ENCODE data around the gene SLC13A4. TPM values are rescaled to one million over a fixed set of nuclear protein-coding genes. Genes with fewer than 3 reads are reported as not detected.
"Not testable (repeated sequence)": the region's sequence is repeated elsewhere in the genome, so short reads cannot be mapped to it uniquely, and the experiment has no call there.

The SLC13A4 gene
- total RNA-seq, 3 donors from 2014 or later = 0.29 to 0.32 TPM; not detected in 1

- DNase-seq (ENCODE audit: low spot score in 2 of 2) = peak in 1 of 2 donors; percentile 87
- intact Hi-C loops (cut with DNase I; ENCODE audit: low total_unique reads) = no loop called here
- peaks cover 4% of the 10 kb centered on the region for H3K36me3 ChIP-seq
These were observed 49.1 kb downstream of the SLC13A4 start for GRCh38 chr7:135678612-135679575.

DNA sequence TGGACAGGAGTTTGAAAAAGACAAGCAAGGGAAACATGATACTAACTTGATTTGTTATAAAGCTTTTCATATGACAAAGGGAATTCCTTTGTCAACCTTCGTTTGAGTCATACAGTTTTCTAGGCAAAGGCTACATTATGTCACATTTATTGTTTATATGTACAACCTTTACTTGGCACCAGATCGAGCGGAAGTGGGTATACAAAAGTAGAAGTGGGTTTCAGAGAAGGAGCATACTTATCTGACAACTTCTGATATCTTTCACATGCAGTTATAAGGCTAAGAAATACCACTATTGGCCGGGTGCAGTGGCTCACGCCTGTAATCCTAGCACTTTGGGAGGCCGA, 54.7 kb downstream of the SLC13A4 start:
- intact Hi-C loops (cut with DNase I; ENCODE audit: low total_unique reads) = no loop called here
- peaks cover 0 to 8% of the 10 kb centered on the region in 2 donors for H3K4me1 ChIP-seq
- no peak for TF ChIP-seq POLR2A (IDR thresholded peaks at IDR 0.05)
- TF ChIP-seq, protein P1, sequence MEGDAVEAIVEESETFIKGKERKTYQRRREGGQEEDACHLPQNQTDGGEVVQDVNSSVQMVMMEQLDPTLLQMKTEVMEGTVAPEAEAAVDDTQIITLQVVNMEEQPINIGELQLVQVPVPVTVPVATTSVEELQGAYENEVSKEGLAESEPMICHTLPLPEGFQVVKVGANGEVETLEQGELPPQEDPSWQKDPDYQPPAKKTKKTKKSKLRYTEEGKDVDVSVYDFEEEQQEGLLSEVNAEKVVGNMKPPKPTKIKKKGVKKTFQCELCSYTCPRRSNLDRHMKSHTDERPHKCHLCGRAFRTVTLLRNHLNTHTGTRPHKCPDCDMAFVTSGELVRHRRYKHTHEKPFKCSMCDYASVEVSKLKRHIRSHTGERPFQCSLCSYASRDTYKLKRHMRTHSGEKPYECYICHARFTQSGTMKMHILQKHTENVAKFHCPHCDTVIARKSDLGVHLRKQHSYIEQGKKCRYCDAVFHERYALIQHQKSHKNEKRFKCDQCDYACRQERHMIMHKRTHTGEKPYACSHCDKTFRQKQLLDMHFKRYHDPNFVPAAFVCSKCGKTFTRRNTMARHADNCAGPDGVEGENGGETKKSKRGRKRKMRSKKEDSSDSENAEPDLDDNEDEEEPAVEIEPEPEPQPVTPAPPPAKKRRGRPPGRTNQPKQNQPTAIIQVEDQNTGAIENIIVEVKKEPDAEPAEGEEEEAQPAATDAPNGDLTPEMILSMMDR (IDR thresholded peaks at IDR 0.05) = no peak
- TF ChIP-seq POLR2AphosphoS5 (IDR thresholded peaks at IDR 0.05) = no peak
- no peak overlapping the region for H3K4me3 ChIP-seq
- no peaks in the 10 kb centered on the region for H3K9me3 ChIP-seq
- H3K27me3 ChIP-seq = no peaks in the 10 kb centered on the region
- H3K36me3 ChIP-seq = peaks cover 4% of the 10 kb centered on the region
- peak overlapping the region in 1 of 2 donors; percentile 1 for H3K27ac ChIP-seq
- DNase-seq (ENCODE audit: low spot score in 2 of 2) = no peak

More at GRCh38 chr7:135678612-135679575, 49.1 kb downstream of the SLC13A4 start:
- no peak overlapping the region for H3K4me3 ChIP-seq
- no peaks in the 10 kb centered on the region for H3K27me3 ChIP-seq
- H3K9me3 ChIP-seq = no peaks in the 10 kb centered on the region
- peak overlapping the region; percentile 8 to 72 for H3K27ac ChIP-seq
- peaks cover 0 to 18% of the 10 kb centered on the region in 2 donors for H3K4me1 ChIP-seq
- TF ChIP-seq POLR2AphosphoS5 (IDR thresholded peaks at IDR 0.05) (peak in 1 of 3 donors; percentile 29), POLR2A (IDR thresholded peaks at IDR 0.05) (no peak)

DNA sequence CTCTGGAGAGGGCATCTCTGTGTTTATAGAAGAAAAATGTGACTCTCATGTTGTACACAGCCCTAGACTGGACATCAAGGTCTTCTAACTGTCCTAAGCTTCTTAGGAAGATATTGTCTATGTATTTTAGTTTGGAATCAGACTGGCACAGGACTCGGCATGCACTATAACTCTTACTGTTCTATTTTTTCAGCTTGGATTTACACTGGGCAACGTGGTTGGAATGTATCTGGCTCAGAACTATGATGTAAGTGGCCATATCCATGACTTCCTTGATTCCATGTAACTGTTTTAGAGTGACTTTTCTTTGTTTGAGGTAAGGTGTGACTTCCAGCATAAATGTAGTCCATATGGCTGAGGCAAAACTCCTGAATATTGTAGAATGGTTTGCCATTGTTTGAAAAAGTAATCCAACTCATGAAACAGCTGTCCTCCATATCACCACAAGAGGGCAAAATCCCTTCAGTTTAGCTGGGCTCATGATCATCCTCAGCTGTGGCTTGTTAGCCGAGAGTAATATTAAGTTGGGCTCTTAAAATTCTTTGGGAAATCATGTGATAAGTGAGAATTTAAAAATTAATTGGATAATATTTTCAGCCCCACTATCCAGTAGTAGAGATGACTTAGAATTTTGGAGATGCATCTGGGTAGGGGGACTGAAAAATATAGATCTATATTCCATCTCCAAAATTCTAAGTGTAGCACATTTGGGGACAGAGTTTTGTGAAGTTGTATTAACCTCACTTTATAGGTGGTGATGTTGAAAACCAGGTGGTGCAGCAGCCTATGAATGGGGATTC, 55.2 kb downstream of the SLC13A4 start:
- Histone ChIP-seq H3K27ac (peak overlapping the region; percentile 1 to 22), H3K4me1 (peaks cover 0 to 2% of the 10 kb centered on the region in 2 donors), H3K4me3 (no peak overlapping the region), H3K36me3 (peaks cover 4% of the 10 kb centered on the region), H3K9me3 (no peaks in the 10 kb centered on the region), H3K27me3 (no peaks in the 10 kb centered on the region)
- no peak for DNase-seq (ENCODE audit: low spot score in 2 of 2)
- intact Hi-C loops (cut with DNase I; ENCODE audit: low total_unique reads) = no loop called here
- TF ChIP-seq POLR2AphosphoS5 (IDR thresholded peaks at IDR 0.05) = no peak
- TF ChIP-seq, protein P1 (IDR thresholded peaks at IDR 0.05) = peak; percentile 49 to 88 (median 65)

DNA sequence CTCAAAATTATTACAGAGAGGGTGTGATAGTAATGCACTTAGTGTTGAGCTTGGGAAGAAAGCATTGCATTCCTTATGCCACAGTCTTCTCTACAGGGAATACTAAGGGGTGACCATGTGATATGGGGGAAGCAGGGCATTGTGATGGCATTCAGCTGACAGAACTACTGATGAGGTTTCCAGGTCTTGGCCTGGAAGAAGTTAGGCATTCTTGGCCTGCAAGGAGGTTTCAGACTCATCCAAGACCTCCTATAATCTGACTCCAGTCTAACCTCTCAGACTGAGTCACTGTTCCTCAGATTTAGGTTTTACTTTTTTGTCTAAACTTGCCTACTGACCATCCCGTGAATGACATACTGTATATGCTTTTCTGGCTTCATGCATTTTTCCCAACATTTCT, 57.8 kb downstream of the SLC13A4 start:
- peaks cover 4% of the 10 kb centered on the region for H3K36me3 ChIP-seq
- DNase-seq (ENCODE audit: low spot score in 2 of 2) = no peak
- no peaks in the 10 kb centered on the region for H3K4me1 ChIP-seq
- peak overlapping the region in 1 of 2 donors; percentile 48 for H3K27ac ChIP-seq
- intact Hi-C loops (cut with DNase I; ENCODE audit: low total_unique reads) = no loop called here
- no peak overlapping the region for H3K4me3 ChIP-seq
- TF ChIP-seq POLR2AphosphoS5 (IDR thresholded peaks at IDR 0.05) (no peak), POLR2A (IDR thresholded peaks at IDR 0.05) (no peak)
- TF ChIP-seq, protein P1 (IDR thresholded peaks at IDR 0.05) = no peak
- no peaks in the 10 kb centered on the region for H3K9me3 ChIP-seq
- H3K27me3 ChIP-seq = no peaks in the 10 kb centered on the region

DNA sequence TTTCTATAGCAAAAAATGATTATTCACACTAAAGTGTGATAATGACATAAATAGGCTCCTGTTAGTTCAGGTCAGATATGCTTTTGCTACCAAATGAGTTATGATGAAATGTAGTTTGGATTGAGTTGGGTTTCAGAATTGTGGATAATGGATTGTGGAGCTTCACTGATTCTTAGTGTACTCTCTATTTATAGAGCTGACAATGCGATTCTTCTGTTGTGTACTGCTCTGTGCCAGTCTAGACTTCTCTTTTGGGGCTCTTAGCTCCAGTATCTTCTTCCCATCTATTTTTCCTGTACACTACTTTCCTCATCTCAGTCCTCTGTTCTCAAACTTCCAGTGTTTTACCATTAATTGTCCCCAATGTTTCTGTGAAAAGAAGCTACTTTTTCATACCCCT, 58.2 kb downstream of the SLC13A4 start:
- H3K9me3 ChIP-seq = no peaks in the 10 kb centered on the region
- no peaks in the 10 kb centered on the region for H3K27me3 ChIP-seq
- no peaks in the 10 kb centered on the region for H3K4me1 ChIP-seq
- H3K4me3 ChIP-seq = no peak overlapping the region
- intact Hi-C loops (cut with DNase I; ENCODE audit: low total_unique reads) = loop anchor here (10.0 kb wide), 1 partner anchor 125 kb away; no protein-coding TSS in a partner anchor
- H3K36me3 ChIP-seq = peaks cover 4% of the 10 kb centered on the region
- DNase-seq (ENCODE audit: low spot score in 2 of 2) = no peak
- TF ChIP-seq POLR2AphosphoS5 (IDR thresholded peaks at IDR 0.05) (no peak), POLR2A (IDR thresholded peaks at IDR 0.05) (no peak)
- TF ChIP-seq, protein P1 (IDR thresholded peaks at IDR 0.05) = no peak
- peak overlapping the region in 1 of 2 donors; percentile 48 for H3K27ac ChIP-seq

- H3K27ac ChIP-seq; H3K9me3 ChIP-seq; H3K27me3 ChIP-seq; H3K36me3 ChIP-seq; H3K4me3 ChIP-seq; H3K4me1 ChIP-seq; DNase-seq (ENCODE audit: low spot score in 2 of 2): not testable (repeated sequence)
- intact Hi-C loops (cut with DNase I; ENCODE audit: low total_unique reads) = loop anchor here (10.0 kb wide), 1 partner anchor 126 kb away; no protein-coding TSS in a partner anchor
These were observed 59.1 kb downstream of the SLC13A4 start for GRCh38 chr7:135668852-135669395.

GRCh38 chr7:135667626-135668025, 60.4 kb downstream of the SLC13A4 start:
- H3K27me3 ChIP-seq; H3K4me3 ChIP-seq; H3K27ac ChIP-seq; DNase-seq (ENCODE audit: low spot score in 2 of 2); H3K36me3 ChIP-seq; H3K4me1 ChIP-seq; H3K9me3 ChIP-seq: not testable (repeated sequence)
- intact Hi-C loops (cut with DNase I; ENCODE audit: low total_unique reads) = loop anchor here (10.0 kb wide), 1 partner anchor 127 kb away; no protein-coding TSS in a partner anchor

All from breast epithelium (tissue), 4 donors.